CD4-positive, alpha-beta T cell treated with Interleukin-10 for 1 hour (primary cell): ENCODE results near the gene ARMC7.
"Not testable (repeated sequence)": the region's sequence is repeated elsewhere in the genome, so short reads cannot be mapped to it uniquely, and the experiment has no call there.

Source experiments
- DNase-seq: peaks from one replicate; pipeline ENCODE4 v3.0.0-alpha.2; 2020

ARMC7 gene

GRCh38 chr17:75102385-75102821 is 7.4 kb upstream of the ARMC7 start:
- DNase-seq, result no peak

- no peak for DNase-seq
Measured at GRCh38 chr17:75103601-75104554, 5.9 kb upstream of the ARMC7 start.

GRCh38 chr17:75105126-75106080 is 4.4 kb upstream of the ARMC7 start:
- peak; percentile 35 for DNase-seq

GRCh38 chr17:75108193-75108592 is 1.6 kb upstream of the ARMC7 start:
- no peak for DNase-seq

GRCh38 chr17:75109046-75109406 is 743 bp upstream of the ARMC7 start:
- no peak for DNase-seq

GRCh38 chr17:75110234-75110937 is 617 bp downstream of the ARMC7 start:
- no peak for DNase-seq

GRCh38 chr17:75111777-75112335 is 2.1 kb downstream of the ARMC7 start:
- DNase-seq, result no peak

- DNase-seq, result peak; percentile 93
Measured at GRCh38 chr17:75113798-75114551, 4.2 kb downstream of the ARMC7 start.

GRCh38 chr17:75114552-75115314 is 5.0 kb downstream of the ARMC7 start:
- DNase-seq, result no peak

- DNase-seq, result no peak
Measured at GRCh38 chr17:75115555-75115954, 5.8 kb downstream of the ARMC7 start.

GRCh38 chr17:75116737-75117136 is 7.0 kb downstream of the ARMC7 start:
- no peak for DNase-seq

GRCh38 chr17:75118307-75118706 is 8.5 kb downstream of the ARMC7 start:
- no peak for DNase-seq

GRCh38 chr17:75124041-75124818 is 14.5 kb downstream of the ARMC7 start:
- peak; percentile 51 for DNase-seq

GRCh38 chr17:75124819-75125162 is 15.0 kb downstream of the ARMC7 start:
- no peak for DNase-seq

GRCh38 chr17:75125984-75126383 is 16.2 kb downstream of the ARMC7 start:
- no peak for DNase-seq

GRCh38 chr17:75126954-75127353 is 17.2 kb downstream of the ARMC7 start:
- DNase-seq, result no peak

- not testable (repeated sequence) for DNase-seq
Measured at GRCh38 chr17:75127936-75128335, 18.2 kb downstream of the ARMC7 start.

GRCh38 chr17:75128694-75129505 is 19.1 kb downstream of the ARMC7 start:
- no peak for DNase-seq

GRCh38 chr17:75129576-75129975 is 19.8 kb downstream of the ARMC7 start:
- DNase-seq, result no peak
